ENCODE data around the gene SRRM4. TPM values are rescaled to one million over a fixed set of nuclear protein-coding genes. Genes with fewer than 3 reads are reported as not detected.

SRRM4 gene
- total RNA-seq, 1 experiment from 2014 or later: 1.4 TPM

- Histone ChIP-seq H3K79me1 (ENCODE audit: insufficient read depth, low read depth, low read length, poor library complexity, severe bottlenecking) (no peaks in the 10 kb centered on the region), H4K91ac (ENCODE audit: insufficient read length, low read depth, low read length) (no peak overlapping the region), H3K4ac (ENCODE audit: low read depth, low read length) (no peak overlapping the region), H2AFZ (ENCODE audit: low read length) (no peak overlapping the region), H3K27ac (ENCODE audit: insufficient read length, low read depth, low read length) (no peak overlapping the region), H4K20me1 (ENCODE audit: control insufficient read depth, insufficient read depth, insufficient read length) (no peaks in the 10 kb centered on the region), H2BK5ac (ENCODE audit: insufficient read length, low read length) (no peak overlapping the region), H3K9me3 (ENCODE audit: control insufficient read depth, low read depth, low read length) (no peaks in the 10 kb centered on the region), H2BK12ac (ENCODE audit: insufficient read length, low read depth, low read length) (no peak overlapping the region), H2BK15ac (ENCODE audit: low read depth, low read length) (no peak overlapping the region), H3K4me2 (ENCODE audit: insufficient read depth, insufficient read length, low read length) (no peak overlapping the region), H2BK120ac (ENCODE audit: low read depth, low read length, poor library complexity, severe bottlenecking) (no peak overlapping the region), H3K14ac (ENCODE audit: insufficient read depth, low read length) (no peak overlapping the region), H3K79me2 (ENCODE audit: insufficient read depth, low read length) (no peaks in the 10 kb centered on the region), H3K23me2 (ENCODE audit: insufficient read length, low read depth, low read length, poor library complexity, severe bottlenecking) (no peaks in the 10 kb centered on the region), H3T11ph (ENCODE audit: low read length) (no peak overlapping the region), H3K56ac (ENCODE audit: insufficient read length, low read depth, low read length) (no peak overlapping the region), H3K18ac (ENCODE audit: insufficient read length, low read depth, low read length) (no peak overlapping the region), H3K9ac (ENCODE audit: extremely low read depth, insufficient read length, low read length) (no peak overlapping the region), H4K5ac (ENCODE audit: insufficient read length, low read depth, low read length) (no peak overlapping the region), H3K27me3 (ENCODE audit: insufficient read depth, low read length) (no peaks in the 10 kb centered on the region), H4K8ac (replicated peaks; ENCODE audit: insufficient read length, low read depth, low read length) (no peak overlapping the region), H2AK5ac (ENCODE audit: insufficient read length, low read length) (no peak overlapping the region), H2BK20ac (ENCODE audit: low read depth, low read length, poor library complexity, severe bottlenecking) (no peak overlapping the region), H3K4me1 (ENCODE audit: insufficient read depth, low read length) (no peaks in the 10 kb centered on the region), H3K23ac (ENCODE audit: insufficient read length, low read depth, low read length) (no peak overlapping the region)
- Mint-ChIP-seq H3K36me3 (ENCODE audit: insufficient read depth in 1 of 3, low read depth in 3 of 3) (peaks cover 18 to 38% (median 20%) of the 10 kb centered on the region in 3 experiments; a peak in 6 of 7 replicates), H3K4me1 (peaks cover 12 to 18% of the 10 kb centered on the region in 2 experiments), H3K9me3 (no peaks in the 10 kb centered on the region; a peak in 1 of 5 replicates), H3K27me3 (ENCODE audit: low read depth) (no peaks in the 10 kb centered on the region), H3K27ac (no peak overlapping the region), H3K4me3 (no peak overlapping the region)
- no peak for TF ChIP-seq CTCF (conservative IDR thresholded peaks at IDR 0.05)
- no CpG with 5 or more reads among the region's 2 CpGs for WGBS (ENCODE audit: extremely low coverage, insufficient read length, low lambda C conversion rate)
- no peak for DNase-seq
Measured at GRCh38 chr12:119139448-119139847, 158.1 kb downstream of the SRRM4 start.

Measured in H9 (cell line).